ENCODE results near the gene ZMYND19.

The ZMYND19 gene

GRCh38 chr9:137620581-137620980 is 30.3 kb upstream of the ZMYND19 start:
- Histone ChIP-seq H3K9ac (ENCODE audit: low read depth, low read length) (no peak overlapping the region), H3K36me3 (ENCODE audit: insufficient read depth, low read length) (peaks cover 12% of the 10 kb centered on the region), H3K4me1 (ENCODE audit: insufficient read depth, low read length) (peaks cover 16% of the 10 kb centered on the region; the same call in 1 of the 2 replicates), H3K9me3 (ENCODE audit: control insufficient read depth, insufficient read depth, low read length) (no peaks in the 10 kb centered on the region)

DNA sequence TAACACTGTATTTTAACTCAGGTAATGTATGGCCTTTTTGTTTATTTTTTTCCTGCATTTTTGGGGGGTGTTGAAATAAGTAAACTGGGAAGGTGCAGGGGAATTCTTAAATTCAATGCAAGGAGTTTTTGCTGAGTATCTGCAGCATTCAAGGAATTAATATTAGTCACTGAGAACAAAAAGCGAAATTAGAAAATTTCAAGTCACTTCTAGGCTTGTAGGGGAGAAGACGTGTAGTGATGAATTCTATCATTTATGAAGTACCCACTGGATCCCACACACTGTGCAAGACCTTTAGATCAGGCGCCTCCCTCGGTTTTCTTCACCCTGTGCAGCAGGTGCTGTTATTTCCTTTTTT is 29.7 kb upstream of the ZMYND19 start:
- Histone ChIP-seq H3K9me3 (ENCODE audit: control insufficient read depth, insufficient read depth, low read length) (no peaks in the 10 kb centered on the region), H3K4me1 (ENCODE audit: insufficient read depth, low read length) (peaks cover 11% of the 10 kb centered on the region; the same call in 1 of the 2 replicates), H3K36me3 (ENCODE audit: insufficient read depth, low read length) (peaks cover 12% of the 10 kb centered on the region), H3K9ac (ENCODE audit: low read depth, low read length) (peak overlapping the region; percentile 89)

DNA sequence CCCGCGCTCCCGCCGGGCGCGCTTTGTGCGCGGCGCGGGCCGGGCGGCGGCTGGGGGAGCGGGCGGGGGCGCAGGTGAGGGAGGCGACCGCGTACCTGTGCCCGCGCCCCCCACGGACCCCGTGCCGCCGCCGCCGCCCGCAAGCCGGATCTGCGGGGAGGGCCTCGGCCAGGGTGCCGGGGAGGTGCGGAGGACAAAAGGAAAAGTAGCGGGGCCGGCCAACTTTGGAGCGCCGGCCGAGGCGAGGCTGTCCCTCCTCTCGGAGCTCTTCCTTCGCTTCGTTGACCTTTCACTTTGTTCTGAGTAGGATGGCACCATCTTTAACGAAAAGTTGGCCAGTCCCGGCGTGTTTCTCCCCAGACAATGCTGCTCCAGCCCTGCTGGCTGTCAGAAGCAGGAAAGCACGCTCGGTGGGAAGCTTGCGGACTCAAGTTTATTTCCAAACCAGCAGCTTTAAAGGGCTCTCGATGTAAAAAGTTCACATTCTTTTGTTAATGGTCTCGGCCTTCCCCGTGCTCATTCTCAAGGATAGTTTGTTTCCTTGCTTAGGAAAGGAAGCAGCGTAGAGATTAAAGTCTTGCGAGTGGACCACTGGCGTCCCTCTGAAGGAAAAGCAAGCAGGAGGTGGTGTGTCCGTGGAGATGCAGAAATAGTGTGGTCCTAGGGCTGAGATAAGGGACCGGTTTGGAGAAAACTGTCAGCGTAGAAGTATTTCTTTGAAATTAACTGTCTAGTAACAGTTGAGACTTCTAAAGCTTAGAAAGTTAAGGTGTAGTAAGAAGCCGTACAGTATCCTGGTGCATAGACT is 29.1 kb upstream of the ZMYND19 start:
- peaks cover 10% of the 10 kb centered on the region; the same call in 1 of the 2 replicates for H3K4me1 ChIP-seq (ENCODE audit: insufficient read depth, low read length)
- H3K9ac ChIP-seq (ENCODE audit: low read depth, low read length) = peak overlapping the region; percentile 89
- H3K9me3 ChIP-seq (ENCODE audit: control insufficient read depth, insufficient read depth, low read length) = no peaks in the 10 kb centered on the region
- H3K36me3 ChIP-seq (ENCODE audit: insufficient read depth, low read length) = peaks cover 12% of the 10 kb centered on the region

GRCh38 chr9:137618105-137619067 is 28.1 kb upstream of the ZMYND19 start, which contains the start of gene EHMT1:
TSS of gene EHMT1 (plus strand) at chr9:137619005. CDS start at chr9:137619029, 24 bp downstream.
- Histone ChIP-seq H3K4me1 (ENCODE audit: insufficient read depth, low read length) (peaks cover 10% of the 10 kb centered on the region; the same call in 1 of the 2 replicates), H3K36me3 (ENCODE audit: insufficient read depth, low read length) (peaks cover 10% of the 10 kb centered on the region), H3K9ac (ENCODE audit: low read depth, low read length) (peak within 1 kb of the TSS; percentile 90), H3K9me3 (ENCODE audit: control insufficient read depth, insufficient read depth, low read length) (no peaks in the 10 kb centered on the region)

GRCh38 chr9:137615387-137615871 is 25.1 kb upstream of the ZMYND19 start:
- Histone ChIP-seq H3K9ac (ENCODE audit: low read depth, low read length) (no peak overlapping the region), H3K9me3 (ENCODE audit: control insufficient read depth, insufficient read depth, low read length) (no peaks in the 10 kb centered on the region), H3K36me3 (ENCODE audit: insufficient read depth, low read length) (no peaks in the 10 kb centered on the region; the same call in 1 of the 2 replicates), H3K4me1 (ENCODE audit: insufficient read depth, low read length) (peaks cover 18% of the 10 kb centered on the region)

- no peaks in the 10 kb centered on the region for H3K9me3 ChIP-seq (ENCODE audit: control insufficient read depth, insufficient read depth, low read length)
- H3K4me1 ChIP-seq (ENCODE audit: insufficient read depth, low read length) = peaks cover 13% of the 10 kb centered on the region
- no peak overlapping the region for H3K9ac ChIP-seq (ENCODE audit: low read depth, low read length)
- H3K36me3 ChIP-seq (ENCODE audit: insufficient read depth, low read length) = no peaks in the 10 kb centered on the region; the same call in 1 of the 2 replicates
These were observed 24.5 kb upstream of the ZMYND19 start for GRCh38 chr9:137614631-137615386.

DNA sequence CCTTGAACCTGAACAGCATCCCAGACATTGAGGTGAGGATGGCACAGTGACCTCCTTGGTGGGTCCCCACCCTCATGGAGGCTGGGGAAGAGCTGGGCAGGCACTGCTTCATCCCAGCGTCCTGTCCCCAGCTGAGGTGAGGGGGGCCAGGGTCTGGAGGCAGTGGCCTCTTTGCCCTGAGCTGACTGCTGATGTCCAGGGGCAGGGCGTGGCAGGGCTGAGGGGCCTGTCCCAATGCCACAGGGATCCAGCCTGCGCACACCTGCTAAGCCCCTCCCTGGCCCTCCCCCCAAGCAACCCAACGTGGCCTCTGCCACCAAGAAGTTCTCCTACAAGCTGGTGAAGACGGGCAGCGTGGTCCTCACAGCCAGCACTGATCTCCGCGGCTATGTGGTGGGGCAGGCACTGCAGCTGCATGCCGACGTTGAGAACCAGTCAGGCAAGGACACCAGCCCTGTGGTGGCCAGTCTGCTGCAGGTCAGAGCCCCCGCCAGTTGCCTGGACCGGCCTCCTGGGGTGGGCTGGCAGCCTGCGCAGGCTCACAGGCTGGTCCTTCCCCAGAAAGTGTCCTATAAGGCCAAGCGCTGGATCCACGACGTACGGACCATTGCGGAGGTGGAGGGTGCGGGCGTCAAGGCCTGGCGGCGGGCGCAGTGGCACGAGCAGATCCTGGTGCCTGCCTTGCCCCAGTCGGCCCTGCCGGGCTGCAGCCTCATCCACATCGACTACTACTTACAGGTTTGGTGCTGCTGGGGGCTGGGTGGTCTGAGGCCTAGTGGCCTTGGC is 23.6 kb upstream of the ZMYND19 start:
- no peaks in the 10 kb centered on the region for H3K9me3 ChIP-seq (ENCODE audit: control insufficient read depth, insufficient read depth, low read length)
- H3K4me1 ChIP-seq (ENCODE audit: insufficient read depth, low read length) = peaks cover 12% of the 10 kb centered on the region
- no peak overlapping the region for H3K9ac ChIP-seq (ENCODE audit: low read depth, low read length)
- H3K36me3 ChIP-seq (ENCODE audit: insufficient read depth, low read length) = no peaks in the 10 kb centered on the region; the same call in 1 of the 2 replicates

DNA sequence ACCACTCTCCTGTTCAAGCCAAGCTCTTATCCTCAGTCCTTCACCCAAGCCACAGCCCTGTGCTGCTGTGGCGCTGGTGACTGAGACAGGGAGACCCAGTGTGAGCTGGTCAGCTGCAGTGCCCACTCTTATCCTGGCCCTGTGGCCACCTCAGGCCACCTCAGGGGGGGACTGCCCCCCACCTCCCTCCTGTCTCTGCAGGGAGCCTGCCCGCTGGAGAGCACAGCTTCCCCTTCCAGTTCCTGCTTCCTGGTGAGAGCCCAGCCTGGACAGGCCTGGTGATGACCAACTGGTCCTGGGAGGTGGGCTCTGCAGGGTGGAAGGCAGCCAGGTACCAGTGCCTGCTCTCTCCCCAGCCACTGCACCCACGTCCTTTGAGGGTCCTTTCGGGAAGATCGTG is 22.9 kb upstream of the ZMYND19 start:
- Histone ChIP-seq H3K36me3 (ENCODE audit: insufficient read depth, low read length) (no peaks in the 10 kb centered on the region; the same call in 1 of the 2 replicates), H3K9ac (ENCODE audit: low read depth, low read length) (no peak overlapping the region)

GRCh38 chr9:137612741-137613142 is 22.4 kb upstream of the ZMYND19 start:
- peaks cover 12% of the 10 kb centered on the region for H3K4me1 ChIP-seq (ENCODE audit: insufficient read depth, low read length)

More for the DNA sequence above, 22.9 kb upstream of the ZMYND19 start:
- H3K9me3 ChIP-seq (ENCODE audit: control insufficient read depth, insufficient read depth, low read length) = no peaks in the 10 kb centered on the region
- H3K4me1 ChIP-seq (ENCODE audit: insufficient read depth, low read length) = peaks cover 12% of the 10 kb centered on the region

GRCh38 chr9:137611623-137612609 is 21.6 kb upstream of the ZMYND19 start:
- no peaks in the 10 kb centered on the region for H3K9me3 ChIP-seq (ENCODE audit: control insufficient read depth, insufficient read depth, low read length)
- H3K4me1 ChIP-seq (ENCODE audit: insufficient read depth, low read length) = peaks cover 12% of the 10 kb centered on the region
- no peaks in the 10 kb centered on the region; the same call in 1 of the 2 replicates for H3K36me3 ChIP-seq (ENCODE audit: insufficient read depth, low read length)
- H3K9ac ChIP-seq (ENCODE audit: low read depth, low read length) = no peak overlapping the region

More at GRCh38 chr9:137612741-137613142, 22.4 kb upstream of the ZMYND19 start:
- Histone ChIP-seq H3K9me3 (ENCODE audit: control insufficient read depth, insufficient read depth, low read length) (no peaks in the 10 kb centered on the region), H3K9ac (ENCODE audit: low read depth, low read length) (no peak overlapping the region), H3K36me3 (ENCODE audit: insufficient read depth, low read length) (no peaks in the 10 kb centered on the region; the same call in 1 of the 2 replicates)

- H3K4me1 ChIP-seq (ENCODE audit: insufficient read depth, low read length) = peaks cover 12% of the 10 kb centered on the region
- H3K36me3 ChIP-seq (ENCODE audit: insufficient read depth, low read length) = no peaks in the 10 kb centered on the region
- H3K9ac ChIP-seq (ENCODE audit: low read depth, low read length) = no peak overlapping the region
- no peaks in the 10 kb centered on the region for H3K9me3 ChIP-seq (ENCODE audit: control insufficient read depth, insufficient read depth, low read length)
These were observed 20.6 kb upstream of the ZMYND19 start for GRCh38 chr9:137610944-137611343.

- H3K4me1 ChIP-seq (ENCODE audit: insufficient read depth, low read length) = peaks cover 9% of the 10 kb centered on the region
- H3K9me3 ChIP-seq (ENCODE audit: control insufficient read depth, insufficient read depth, low read length) = no peaks in the 10 kb centered on the region
- no peaks in the 10 kb centered on the region for H3K36me3 ChIP-seq (ENCODE audit: insufficient read depth, low read length)
- H3K9ac ChIP-seq (ENCODE audit: low read depth, low read length) = no peak overlapping the region
These were observed 17.0 kb upstream of the ZMYND19 start for GRCh38 chr9:137607141-137607857.
